GM18517 (cell line): Measurements from ENCODE around the gene CCDC88C.
"Not testable (repeated sequence)": the region's sequence is repeated elsewhere in the genome, so short reads cannot be mapped to it uniquely, and the experiment has no call there.

Experiments used
- ATAC-seq: cut with Tn5 transposase; IDR thresholded peaks from one replicate; pipeline ENCODE4 v1.9.1; 2021; ENCODE audit warnings: mild to moderate bottlenecking, moderate library complexity; ENCODE audit not compliant: unreplicated experiment

Gene CCDC88C

DNA sequence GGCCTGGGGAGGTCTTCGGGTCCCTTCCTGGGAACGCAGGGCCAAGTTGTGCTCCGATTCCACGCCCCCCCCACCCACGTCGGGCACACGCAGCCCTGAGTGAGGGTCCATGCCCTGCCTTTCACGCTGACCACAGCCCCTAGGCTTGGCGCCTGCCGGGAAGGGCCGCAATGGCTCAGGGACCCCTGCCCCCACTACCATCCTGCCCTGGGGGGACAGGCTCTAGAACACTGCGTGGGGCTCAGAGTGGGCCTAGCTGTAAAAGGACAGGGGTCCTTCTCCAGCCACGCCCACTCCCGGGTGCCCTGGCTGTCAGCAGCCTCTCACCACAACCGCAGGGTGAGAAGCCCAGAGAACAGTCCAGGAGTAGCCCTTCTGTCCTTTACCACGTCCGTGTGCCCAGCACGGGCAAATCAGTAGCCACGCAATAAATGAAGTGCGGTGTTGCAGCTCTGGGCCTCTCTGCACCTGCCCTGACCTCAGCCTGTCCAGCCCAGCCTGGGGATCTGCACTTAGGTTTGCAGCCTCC, 163.8 kb downstream of the CCDC88C start:
- no peak for ATAC-seq

DNA sequence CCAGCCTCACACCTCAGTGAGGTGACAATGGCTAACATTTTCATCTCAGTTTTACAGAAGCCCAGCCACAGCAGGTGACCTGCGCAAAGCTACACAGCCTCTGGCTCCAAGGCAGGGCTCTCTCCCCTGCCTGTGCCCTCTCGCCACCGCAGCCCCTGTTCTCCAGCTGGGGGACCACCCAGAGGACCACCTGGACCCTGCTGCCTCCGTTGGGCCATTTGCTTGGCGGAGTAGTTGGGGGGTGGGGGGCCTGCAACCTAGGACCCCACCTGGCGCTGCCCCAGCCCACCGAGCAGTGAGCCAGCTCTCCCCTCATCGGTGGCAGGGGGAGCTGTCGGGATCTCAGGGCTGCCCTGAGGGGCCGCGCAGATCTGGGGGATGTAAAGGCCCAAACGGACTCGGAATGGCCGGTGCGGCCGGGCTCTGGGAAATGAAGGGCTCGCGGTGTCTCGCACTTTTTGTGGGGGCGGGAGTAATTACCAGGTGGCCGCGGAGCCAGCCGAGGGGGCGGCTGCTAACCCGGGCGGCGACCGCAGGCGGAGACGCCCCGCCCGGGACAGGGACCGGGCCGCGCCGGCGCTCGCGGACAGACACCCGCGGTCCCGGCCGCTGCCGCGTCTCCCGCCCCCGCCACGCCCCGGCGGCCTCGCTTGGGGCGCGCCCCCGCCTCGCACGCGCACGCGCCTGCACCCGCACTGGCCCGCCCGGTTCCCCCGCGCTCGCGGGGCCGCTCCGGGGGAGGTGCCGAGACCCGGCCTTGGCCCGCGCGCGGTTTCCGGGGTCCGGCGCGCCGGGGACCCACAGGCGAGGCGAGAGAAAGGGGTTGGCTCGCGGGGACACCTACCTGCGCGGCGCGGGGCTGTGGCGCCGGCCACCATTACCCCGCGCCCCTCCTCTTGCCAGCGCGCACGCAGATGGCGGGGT, 164.5 kb downstream of the CCDC88C start:
- ATAC-seq: no peak

GRCh38 chr14:91250912-91251311, 166.7 kb downstream of the CCDC88C start:
- ATAC-seq: no peak

- ATAC-seq: peak; percentile 85
Observed at GRCh38 chr14:91249841-91250616, 167.6 kb downstream of the CCDC88C start.

DNA sequence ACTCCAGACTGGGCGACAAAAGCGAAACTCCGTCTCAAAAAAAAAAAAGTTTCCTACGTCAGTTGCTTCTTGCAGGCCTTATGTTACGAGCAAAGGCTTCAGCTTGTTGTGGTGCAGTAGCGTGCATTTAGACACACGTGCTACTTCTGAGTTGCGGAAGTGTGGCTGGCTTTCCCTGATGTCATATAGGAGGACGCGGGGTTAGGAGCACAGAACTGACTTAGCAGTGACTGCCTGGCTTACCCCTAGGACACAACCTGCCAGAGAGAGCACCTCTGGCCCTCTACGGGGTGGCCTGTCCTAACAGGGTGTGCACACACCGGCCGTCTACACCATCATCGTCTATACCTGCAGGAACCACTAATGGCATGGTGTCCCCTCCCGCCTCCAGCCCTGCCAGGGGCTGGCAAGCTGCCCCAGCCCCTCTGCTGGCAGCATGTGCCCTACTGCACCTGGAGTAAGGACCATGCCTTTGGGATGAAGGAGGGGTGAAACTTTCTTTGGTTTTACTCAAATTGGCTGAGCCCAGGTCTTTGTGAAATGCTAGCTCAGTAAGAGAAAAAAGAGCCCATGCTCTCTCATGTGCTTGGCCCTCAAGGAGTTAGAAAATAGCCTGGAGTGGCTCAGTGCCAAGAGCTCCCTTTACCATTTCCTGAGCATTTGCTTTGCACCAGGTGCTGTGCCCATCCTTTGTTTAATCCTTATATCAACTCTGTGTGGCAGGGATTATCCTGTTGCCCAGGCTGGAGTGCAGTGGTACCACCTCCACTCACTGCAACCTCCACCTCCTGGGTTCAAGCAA, 171.4 kb downstream of the CCDC88C start:
- no peak for ATAC-seq

DNA sequence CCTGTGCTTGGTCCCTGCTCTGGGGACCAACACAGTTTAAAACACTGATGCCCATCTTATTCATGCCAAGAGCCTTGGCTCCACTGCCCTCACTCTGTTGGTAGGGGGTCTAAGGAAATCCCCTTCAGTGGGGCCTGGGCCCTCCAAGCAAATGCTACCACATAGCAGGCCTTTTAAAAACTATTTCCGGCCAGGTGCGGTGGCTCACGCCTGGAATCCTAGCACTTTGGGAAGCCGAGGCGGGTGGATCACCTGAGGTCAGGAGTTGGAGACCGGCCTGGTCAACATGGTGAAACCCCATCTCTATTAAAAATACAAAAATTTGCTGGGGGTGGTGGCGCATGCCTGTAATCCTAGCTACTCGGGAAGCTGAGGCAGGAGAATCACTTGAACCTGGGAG, 172.0 kb downstream of the CCDC88C start:
- ATAC-seq: not testable (repeated sequence)

DNA sequence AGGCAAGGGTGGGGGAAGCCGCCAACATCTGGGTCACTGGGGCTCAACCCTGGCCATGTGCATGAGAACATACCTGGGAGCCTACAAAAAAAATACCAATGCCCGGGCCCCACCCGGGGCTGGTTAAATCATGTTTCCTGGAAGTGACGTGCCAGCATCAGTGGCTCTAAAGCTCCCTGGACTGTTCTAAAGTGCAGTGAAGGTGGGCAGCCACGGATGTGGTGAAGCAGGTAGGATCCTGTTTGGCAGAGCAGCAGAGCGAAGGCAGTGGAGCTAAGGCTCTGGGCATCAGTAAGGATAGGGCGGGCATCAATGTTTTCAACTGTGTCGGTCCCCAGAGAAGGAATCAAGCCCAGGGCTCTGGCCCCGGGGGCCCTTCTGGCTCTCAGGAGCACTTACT, 172.6 kb downstream of the CCDC88C start:
- ATAC-seq: no peak

- no peak for ATAC-seq
Observed at GRCh38 chr14:91244501-91244901, 173.1 kb downstream of the CCDC88C start, which contains the start of gene GPR68. GPR68 (minus strand) TSS chr14:91244704; CDS start chr14:91235050, 9,654 bp downstream.

- no peak for ATAC-seq
Observed at GRCh38 chr14:91243074-91243471, 174.5 kb downstream of the CCDC88C start.

DNA sequence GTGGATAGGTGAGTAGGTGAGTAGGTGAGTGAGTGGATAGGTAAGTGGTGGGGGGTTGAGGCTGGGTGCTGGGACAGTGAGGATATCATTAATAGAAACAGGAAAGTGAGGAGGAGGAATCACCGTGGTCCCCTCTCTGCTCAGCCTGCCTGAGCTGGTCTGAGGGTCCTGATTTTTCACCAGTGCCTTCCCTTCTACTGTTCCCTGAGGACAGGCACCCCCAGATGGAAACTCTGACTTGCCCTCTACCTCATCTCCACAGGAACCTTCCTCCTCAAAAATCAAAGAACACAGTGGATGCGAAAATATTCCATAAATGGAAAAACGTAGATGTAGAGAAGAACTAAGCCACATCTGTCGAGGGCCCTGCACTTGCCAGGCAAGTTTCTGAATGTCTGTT, 175.0 kb downstream of the CCDC88C start:
- no peak for ATAC-seq

- ATAC-seq: peak; percentile 59
Observed at GRCh38 chr14:91241863-91242262, 175.8 kb downstream of the CCDC88C start.

DNA sequence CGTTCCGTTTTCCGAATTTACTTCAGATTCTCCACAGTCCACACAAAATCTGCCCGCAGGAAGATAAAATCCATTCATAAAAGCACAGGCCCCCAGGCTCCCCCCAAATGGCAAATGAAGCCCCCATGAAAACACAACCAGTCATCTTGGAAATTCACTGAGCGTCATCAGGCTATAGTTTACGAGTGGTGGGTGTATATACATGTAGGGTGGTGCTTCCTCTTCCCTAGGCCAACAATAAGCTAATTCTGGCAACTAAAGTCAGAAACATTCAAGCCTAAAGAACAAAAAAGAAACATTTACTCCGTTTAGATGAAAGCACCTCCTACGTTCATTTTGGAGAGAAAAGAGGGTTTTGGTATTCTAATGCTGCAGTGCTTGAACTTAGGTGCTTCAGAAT, 179.0 kb downstream of the CCDC88C start:
- no peak for ATAC-seq

DNA sequence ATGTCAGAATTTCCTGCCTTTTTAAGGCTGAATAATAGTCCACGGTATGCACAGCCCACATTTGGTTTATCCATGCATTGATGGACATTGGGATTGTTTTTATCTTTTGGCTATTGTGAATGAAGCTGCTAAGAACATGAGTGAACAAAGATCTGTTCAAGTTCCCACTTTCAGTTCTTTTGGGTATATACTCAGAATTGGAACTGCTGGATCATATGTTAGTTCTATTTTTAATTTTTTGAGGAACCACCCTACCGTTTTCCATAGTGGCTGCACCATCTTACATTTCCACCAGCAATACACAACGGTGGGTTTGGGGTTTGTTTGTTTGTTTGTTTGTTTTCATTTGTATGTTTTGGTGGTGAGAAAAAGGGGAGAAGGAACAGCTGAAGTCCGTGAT, 179.5 kb downstream of the CCDC88C start:
- ATAC-seq: no peak

DNA sequence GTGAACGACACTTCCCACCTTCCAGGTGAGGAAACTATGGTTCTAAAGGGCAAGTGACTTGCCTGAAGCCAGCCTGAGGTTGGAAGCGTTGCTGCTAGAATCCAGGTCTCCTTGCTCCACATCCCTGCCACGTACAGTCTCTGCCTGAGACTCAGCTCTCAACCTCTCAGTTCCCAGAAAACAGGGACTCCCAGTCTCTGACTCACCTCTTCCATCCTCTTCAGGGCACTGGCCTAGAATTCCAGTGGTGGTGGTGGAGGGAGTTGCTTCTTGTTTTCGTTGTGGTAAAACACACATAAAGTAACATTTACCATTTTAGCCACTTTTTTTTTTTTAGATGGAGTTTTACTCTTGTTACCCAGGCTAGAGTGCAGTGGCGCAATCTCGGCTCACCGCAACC, 180.4 kb downstream of the CCDC88C start:
- no peak for ATAC-seq

DNA sequence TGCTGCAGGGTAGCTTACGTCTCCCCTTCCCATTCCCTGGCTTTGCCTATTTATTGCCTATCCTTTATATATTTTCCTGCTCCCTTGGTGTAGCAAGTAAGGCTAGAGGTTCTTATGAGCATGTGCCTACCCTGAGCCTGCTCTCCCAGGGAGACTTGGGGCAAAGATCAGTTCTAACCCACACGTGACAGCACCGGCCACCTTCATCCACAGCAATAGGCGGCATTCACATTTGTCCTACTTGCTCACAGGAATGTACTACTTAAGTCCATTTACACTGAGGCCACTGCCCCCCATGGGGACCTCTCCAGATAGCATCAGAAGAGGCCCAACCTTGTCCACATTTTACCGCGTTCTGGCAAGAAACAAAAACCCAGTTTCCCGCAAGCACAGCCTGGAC, 181.8 kb downstream of the CCDC88C start:
- ATAC-seq: no peak

- ATAC-seq: no peak
Observed at GRCh38 chr14:91234791-91235114, 182.9 kb downstream of the CCDC88C start.

DNA sequence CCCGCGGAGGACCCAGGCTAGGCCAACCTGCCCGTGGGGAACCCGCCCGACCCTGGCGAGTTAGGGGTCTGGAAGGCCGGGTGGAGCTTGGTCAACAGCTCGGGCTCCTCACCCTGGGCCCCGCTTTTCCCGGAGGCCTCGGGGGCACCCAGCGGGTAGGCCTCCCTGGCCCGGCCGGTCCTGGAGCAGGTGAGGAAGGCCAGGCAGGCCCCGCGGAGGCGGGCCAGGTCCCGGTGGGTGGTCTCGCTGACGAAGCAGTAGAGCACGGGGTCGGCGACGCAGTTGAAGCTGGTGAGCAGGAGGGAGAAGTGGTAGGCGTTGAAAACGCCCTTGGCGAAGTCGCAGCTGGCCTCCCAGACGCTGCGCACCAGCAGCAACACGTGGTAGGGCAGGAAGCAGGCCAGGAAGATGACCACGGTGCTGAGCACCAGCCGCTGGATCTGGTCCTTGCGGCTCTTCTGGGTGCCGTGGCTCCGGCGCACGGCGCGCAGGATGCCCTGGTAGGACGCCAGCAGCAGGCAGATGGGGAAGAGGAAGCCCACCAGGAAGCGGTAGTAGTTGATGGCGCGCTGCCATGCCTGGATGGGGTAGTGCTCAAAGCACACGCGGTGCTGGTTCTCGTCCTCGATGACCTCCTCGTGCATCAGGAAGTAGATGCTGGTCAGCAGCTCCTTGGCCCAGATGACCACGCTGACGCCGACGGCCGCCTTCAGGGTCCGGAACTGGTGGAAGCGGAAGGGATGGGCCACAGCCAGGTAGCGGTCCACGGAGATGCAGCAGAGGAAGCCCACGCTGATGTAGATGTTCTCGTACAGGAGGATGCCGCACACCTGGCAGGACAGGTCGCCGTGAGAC, 183.5 kb downstream of the CCDC88C start:
- no peak for ATAC-seq

GRCh38 chr14:91232603-91233002, 185.0 kb downstream of the CCDC88C start:
- no peak for ATAC-seq

DNA sequence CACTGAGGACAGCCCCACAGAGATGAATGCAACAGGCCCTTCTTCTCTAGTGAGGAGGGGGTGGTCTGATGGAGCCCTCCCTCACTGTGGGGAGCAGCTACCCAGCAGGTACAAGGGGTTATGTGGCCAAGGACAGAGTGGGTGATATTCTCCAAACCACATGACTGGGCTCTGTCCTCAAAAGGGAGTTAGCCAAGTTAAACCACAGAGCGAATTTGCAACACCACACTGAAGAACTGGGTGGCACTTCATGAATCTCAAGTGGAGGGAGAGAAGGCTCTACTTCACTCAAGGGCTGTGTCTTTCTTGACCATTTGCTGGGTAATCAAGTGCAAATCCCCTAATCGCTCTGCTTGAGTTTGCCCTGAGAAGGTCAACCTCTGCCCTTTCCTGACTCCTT, 185.6 kb downstream of the CCDC88C start:
- ATAC-seq: no peak

DNA sequence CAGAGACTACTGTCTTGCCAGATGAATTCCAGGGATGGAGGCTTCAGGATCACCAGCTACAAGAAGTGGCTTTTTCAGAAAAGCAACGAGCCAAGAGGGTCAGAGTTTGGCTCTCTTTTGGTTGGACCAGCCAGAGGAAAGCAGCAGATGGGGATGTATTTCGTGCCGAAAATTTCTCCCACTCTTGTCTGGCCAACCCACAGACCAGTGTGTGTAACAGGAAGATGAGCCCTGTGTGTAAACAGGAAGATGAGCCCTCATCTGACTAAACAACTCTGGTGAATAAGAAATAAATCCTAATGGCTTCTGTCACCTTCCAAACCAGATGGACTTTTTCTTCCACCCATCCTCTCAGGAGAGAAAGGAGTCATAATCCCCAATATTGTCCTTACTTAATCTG, 186.2 kb downstream of the CCDC88C start:
- ATAC-seq: no peak
